GM23338 (cell line): ENCODE results near the gene GAB2.

ENCODE experiments used
- EZH2 ChIP-seq: fragments of 200-600 bp; sonication (generic); IDR thresholded peaks from one replicate; pipeline ENCODE4 v1.8.0; 2017; ENCODE audit warnings: antibody characterized with exemption, mild to moderate bottlenecking, low read depth; ENCODE audit not compliant: unreplicated experiment
- ZNF331 ChIP-seq: fragments of 250-450 bp; sonication (Bioruptor Pico); IDR thresholded peaks from 2 replicates; pipeline ENCODE4 v1.5.0; 2020; ENCODE audit warnings: low read depth, mild to moderate bottlenecking, moderate library complexity
- TF ChIP-seq, protein P1 (sequence below): IDR thresholded peaks from 2 replicates; pipeline ENCODE4 v1.6.1; 2016; ENCODE audit warnings: antibody characterized with exemption
- TF ChIP-seq, protein P2 (sequence below): IDR thresholded peaks from one replicate; pipeline ENCODE4 v1.6.1; 2018; ENCODE audit warnings: antibody characterized with exemption; ENCODE audit not compliant: unreplicated experiment
- TF ChIP-seq, protein P3 (sequence below), 2 experiments: fragments of 200-600 bp in 1 of 2; sonication (generic) in 1 of 2; conservative IDR thresholded peaks; 2 replicates each; pipeline versions ENCODE4 v1.5.1 to v1.6.1; 2016 to 2017; ENCODE audit warnings: antibody characterized with exemption in 2 of 2, low read depth in 2 of 2, mild to moderate bottlenecking in 2 of 2, moderate library complexity in 1 of 2

DNA sequence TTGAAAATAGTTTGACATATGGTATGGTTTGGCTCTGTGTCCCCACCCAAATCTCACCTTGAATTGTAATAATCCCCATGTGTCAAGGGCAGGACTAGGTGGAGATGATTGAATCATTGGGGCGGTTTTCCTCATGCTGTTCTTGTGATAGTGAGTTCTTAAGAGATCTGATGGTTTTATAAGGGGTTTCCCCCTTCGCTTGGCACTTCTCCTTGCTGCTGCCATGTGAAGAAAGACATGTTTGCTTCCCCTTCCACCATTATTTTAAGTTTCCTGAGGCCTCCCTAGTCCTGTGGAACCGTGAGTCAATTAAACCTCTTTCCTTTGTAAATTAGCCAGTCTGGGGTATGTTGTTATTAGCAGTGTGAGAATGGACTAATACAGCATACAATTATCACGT lies 236.9 kb downstream of the GAB2 start:
- TF ChIP-seq, protein P1, sequence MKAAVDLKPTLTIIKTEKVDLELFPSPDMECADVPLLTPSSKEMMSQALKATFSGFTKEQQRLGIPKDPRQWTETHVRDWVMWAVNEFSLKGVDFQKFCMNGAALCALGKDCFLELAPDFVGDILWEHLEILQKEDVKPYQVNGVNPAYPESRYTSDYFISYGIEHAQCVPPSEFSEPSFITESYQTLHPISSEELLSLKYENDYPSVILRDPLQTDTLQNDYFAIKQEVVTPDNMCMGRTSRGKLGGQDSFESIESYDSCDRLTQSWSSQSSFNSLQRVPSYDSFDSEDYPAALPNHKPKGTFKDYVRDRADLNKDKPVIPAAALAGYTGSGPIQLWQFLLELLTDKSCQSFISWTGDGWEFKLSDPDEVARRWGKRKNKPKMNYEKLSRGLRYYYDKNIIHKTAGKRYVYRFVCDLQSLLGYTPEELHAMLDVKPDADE: no peak
- TF ChIP-seq, protein P2, sequence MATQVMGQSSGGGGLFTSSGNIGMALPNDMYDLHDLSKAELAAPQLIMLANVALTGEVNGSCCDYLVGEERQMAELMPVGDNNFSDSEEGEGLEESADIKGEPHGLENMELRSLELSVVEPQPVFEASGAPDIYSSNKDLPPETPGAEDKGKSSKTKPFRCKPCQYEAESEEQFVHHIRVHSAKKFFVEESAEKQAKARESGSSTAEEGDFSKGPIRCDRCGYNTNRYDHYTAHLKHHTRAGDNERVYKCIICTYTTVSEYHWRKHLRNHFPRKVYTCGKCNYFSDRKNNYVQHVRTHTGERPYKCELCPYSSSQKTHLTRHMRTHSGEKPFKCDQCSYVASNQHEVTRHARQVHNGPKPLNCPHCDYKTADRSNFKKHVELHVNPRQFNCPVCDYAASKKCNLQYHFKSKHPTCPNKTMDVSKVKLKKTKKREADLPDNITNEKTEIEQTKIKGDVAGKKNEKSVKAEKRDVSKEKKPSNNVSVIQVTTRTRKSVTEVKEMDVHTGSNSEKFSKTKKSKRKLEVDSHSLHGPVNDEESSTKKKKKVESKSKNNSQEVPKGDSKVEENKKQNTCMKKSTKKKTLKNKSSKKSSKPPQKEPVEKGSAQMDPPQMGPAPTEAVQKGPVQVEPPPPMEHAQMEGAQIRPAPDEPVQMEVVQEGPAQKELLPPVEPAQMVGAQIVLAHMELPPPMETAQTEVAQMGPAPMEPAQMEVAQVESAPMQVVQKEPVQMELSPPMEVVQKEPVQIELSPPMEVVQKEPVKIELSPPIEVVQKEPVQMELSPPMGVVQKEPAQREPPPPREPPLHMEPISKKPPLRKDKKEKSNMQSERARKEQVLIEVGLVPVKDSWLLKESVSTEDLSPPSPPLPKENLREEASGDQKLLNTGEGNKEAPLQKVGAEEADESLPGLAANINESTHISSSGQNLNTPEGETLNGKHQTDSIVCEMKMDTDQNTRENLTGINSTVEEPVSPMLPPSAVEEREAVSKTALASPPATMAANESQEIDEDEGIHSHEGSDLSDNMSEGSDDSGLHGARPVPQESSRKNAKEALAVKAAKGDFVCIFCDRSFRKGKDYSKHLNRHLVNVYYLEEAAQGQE: no peak
- TF ChIP-seq, protein P3, sequence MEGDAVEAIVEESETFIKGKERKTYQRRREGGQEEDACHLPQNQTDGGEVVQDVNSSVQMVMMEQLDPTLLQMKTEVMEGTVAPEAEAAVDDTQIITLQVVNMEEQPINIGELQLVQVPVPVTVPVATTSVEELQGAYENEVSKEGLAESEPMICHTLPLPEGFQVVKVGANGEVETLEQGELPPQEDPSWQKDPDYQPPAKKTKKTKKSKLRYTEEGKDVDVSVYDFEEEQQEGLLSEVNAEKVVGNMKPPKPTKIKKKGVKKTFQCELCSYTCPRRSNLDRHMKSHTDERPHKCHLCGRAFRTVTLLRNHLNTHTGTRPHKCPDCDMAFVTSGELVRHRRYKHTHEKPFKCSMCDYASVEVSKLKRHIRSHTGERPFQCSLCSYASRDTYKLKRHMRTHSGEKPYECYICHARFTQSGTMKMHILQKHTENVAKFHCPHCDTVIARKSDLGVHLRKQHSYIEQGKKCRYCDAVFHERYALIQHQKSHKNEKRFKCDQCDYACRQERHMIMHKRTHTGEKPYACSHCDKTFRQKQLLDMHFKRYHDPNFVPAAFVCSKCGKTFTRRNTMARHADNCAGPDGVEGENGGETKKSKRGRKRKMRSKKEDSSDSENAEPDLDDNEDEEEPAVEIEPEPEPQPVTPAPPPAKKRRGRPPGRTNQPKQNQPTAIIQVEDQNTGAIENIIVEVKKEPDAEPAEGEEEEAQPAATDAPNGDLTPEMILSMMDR (conservative IDR thresholded peaks at IDR 0.05; ENCODE audit: low read depth in 2 of 2): no peak
- TF ChIP-seq EZH2 (no peak), ZNF331 (CRISPR knock-in tag) (no peak)
